ENCODE measurements around the gene CAMP.

- no peak for TF ChIP-seq CTCF (IDR thresholded peaks at IDR 0.05)
- TF ChIP-seq POLR2A (IDR thresholded peaks at IDR 0.05): no peak
- no peak for TF ChIP-seq POLR2AphosphoS5 (IDR thresholded peaks at IDR 0.05)
These were observed 13.2 kb downstream of the CAMP start for GRCh38 chr3:48236531-48236930.
